Activated T-helper 1 cell treated with anti-CD3 and anti-CD28 coated beads, Interleukin-2, amount 50 U/mL, for 16 hours (primary cell): ENCODE measurements around the gene PTPRH.

Experiments used
- DNase-seq, 2 donors: peaks; one replicate each; pipeline ENCODE4 v3.0.0-alpha.2; 2020; ENCODE audit warnings: low read depth in 1 of 2, low spot score in 1 of 2

PTPRH gene, protein sequence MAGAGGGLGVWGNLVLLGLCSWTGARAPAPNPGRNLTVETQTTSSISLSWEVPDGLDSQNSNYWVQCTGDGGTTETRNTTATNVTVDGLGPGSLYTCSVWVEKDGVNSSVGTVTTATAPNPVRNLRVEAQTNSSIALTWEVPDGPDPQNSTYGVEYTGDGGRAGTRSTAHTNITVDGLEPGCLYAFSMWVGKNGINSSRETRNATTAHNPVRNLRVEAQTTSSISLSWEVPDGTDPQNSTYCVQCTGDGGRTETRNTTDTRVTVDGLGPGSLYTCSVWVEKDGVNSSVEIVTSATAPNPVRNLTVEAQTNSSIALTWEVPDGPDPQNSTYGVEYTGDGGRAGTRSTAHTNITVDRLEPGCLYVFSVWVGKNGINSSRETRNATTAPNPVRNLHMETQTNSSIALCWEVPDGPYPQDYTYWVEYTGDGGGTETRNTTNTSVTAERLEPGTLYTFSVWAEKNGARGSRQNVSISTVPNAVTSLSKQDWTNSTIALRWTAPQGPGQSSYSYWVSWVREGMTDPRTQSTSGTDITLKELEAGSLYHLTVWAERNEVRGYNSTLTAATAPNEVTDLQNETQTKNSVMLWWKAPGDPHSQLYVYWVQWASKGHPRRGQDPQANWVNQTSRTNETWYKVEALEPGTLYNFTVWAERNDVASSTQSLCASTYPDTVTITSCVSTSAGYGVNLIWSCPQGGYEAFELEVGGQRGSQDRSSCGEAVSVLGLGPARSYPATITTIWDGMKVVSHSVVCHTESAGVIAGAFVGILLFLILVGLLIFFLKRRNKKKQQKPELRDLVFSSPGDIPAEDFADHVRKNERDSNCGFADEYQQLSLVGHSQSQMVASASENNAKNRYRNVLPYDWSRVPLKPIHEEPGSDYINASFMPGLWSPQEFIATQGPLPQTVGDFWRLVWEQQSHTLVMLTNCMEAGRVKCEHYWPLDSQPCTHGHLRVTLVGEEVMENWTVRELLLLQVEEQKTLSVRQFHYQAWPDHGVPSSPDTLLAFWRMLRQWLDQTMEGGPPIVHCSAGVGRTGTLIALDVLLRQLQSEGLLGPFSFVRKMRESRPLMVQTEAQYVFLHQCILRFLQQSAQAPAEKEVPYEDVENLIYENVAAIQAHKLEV

DNA sequence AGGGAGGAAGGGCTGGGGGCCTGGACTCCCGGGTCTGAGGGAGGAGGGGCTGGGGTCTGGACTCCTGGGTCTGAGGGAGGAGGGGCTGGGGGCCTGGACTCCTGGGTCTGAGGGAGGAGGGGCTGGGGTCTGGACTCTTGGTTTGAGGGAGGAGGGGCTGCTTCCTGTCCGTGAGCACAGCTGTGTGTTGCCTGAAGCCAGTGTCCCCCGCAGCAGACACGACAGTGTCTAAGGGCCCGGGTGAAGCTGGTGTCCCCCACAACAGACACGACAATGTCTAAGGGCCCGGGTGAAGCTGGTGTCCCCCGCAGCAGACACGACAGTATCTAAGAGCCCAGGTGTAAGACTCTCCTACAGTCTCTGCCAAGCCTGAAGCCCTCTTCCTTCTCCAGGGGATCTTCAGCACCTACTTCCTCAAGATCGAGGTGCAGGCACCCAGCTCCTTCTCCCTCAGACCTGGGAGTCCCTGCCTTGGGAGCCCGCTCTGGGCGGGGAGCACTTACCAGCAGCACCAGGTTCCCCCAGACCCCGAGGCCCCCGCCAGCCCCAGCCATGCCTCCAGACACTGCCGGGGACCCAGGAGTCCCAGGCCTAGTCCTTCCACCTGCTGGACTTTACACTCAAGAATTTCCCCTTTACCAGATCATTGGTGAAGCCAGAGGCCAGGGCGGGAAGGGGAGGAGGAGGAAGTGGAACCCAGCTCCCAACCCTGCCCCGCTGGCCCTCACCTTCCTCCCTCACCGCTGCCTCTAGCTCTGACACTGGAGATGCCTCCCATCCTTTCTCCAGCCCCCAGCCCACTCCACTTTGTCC, at the start of gene PTPRH:
Gene PTPRH (minus strand): TSS at position 622 of the 813 bp plus-strand sequence. CDS start 68 bp downstream, at position 554.
- no peak for DNase-seq

DNA sequence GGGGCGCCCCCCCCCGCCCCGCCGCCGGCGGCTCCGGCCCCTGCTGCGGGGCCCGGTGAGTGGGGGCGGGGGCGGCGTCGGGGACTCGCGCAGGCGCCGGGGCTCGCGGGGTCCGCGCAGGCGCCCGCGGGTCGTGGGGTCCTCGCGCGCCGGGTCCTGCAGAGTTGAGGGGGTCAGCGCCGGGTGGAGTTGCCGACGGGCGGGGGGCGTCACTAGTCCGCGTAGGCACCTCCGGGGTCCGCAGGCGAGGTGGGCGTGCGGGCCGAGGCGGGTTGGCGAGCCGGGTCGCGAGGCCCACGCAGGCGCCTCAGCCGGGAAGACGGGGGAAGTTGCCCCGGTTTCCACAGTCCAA, 49.2 kb upstream of the PTPRH start:
- DNase-seq, result peak in 1 of 2 donors; percentile 41

DNA sequence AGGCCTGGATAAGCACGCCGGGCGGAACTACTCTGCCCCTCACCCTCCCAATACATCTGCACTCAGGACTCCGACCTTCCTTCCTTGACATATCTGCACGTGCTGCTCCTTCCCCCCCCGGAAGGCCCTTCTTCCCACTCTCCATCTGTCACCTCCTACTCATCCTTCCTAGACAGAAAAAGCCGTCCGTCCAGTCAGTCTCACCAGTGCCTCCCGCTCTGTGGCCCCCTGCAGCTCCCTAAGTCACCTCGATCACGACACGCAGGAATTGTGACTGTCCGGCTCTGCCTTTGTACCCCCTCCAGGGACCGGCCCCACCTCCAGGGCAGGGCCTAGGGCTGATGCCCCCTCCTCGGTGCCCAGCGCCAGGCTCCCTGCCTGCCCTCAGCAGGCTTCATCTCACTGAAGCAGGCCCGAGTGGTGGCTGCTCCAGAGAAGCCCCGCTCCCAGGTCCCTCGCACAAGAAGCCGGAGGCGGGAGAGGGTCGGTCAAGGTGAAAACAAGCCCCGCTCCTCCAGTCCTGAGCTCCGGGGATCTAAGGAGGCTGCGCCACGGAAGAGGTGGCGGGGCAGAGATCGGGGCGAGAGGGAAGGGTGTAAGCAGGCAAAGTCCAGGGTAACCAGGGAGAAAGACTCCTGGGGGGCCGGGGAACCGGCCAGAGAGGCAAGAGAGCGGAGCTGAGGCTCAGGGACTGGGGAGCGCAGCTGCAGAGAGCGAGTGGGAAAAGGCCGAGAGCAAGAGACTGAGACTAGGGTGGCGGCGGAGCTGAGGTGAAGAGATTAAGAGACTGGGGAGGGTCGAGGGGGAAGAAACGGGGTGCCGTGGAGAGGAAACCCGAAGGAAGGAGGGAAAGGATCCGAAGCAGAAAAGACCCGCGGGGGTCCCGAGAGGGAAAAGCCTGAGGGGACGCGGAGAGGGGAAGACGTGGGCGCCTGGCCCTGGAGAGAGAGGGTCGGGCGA, 48.4 kb upstream of the PTPRH start:
- no peak for DNase-seq

- no peak for DNase-seq
Measured at GRCh38 chr19:55256562-55257460, 47.5 kb upstream of the PTPRH start.

DNA sequence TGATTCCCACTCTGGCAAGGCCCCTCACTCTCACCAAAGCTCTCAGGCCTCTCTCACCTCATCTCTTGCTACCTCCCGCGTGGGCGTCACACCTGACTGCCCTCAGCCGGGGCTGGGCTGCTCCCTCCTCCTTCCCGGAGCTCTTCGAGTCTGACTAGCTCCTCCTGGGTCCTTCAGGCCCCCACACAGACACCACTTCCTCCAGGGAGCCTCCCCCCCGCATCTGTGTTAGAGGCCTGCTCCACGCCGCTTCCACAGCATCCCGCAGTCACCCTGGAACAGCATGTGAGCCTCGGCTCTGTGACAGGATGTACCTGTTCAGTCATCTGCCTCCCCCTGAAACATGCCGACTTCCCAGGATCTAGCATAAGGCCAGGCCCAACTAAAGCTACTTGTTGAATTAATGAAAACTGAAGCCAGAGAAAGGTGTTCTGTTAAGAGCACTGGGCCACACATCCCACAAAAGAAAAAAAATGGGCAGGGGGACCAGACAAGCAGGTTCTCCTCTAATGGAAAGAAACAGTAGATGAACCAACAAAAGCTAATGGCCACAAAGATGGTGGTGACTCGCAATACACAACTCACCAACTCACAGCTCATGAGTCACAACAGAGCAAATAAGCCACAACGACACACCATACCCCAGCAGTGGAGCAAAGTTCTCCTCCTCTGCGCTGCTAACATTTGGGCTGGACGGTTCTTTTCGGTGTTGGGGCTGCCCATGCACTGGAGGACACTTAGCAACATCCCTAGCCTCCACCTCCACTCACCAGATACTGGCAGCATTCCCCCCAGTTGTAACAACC, 46.5 kb upstream of the PTPRH start:
- DNase-seq, result no peak

DNA sequence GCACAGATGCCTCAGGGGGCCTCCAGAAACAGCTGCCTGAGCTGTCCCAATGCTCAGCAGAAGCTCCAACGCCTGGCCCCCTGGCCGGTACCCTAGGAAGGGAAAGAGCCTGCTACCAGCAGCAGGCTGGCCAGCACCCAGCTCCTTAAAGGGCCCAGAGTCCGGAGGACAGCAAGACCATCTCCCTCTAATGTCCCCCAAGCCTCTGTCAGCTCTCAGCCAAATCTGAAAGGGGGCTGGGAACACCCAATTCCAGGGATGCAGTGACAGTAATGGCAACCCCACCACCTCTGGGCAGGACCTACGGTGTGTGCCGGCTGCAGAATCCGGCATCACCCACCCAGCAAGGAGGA, 45.3 kb upstream of the PTPRH start:
- DNase-seq, result no peak

GRCh38 chr19:55253842-55254624, 44.7 kb upstream of the PTPRH start:
- DNase-seq, result peak in 1 of 2 donors; percentile 28

- DNase-seq, result no peak
Measured at GRCh38 chr19:55252760-55253663, 43.7 kb upstream of the PTPRH start.

GRCh38 chr19:55251341-55252081, 42.2 kb upstream of the PTPRH start:
- peak in 1 of 2 donors; percentile 25 for DNase-seq

GRCh38 chr19:55250262-55251036, 41.1 kb upstream of the PTPRH start:
- DNase-seq, result no peak

DNA sequence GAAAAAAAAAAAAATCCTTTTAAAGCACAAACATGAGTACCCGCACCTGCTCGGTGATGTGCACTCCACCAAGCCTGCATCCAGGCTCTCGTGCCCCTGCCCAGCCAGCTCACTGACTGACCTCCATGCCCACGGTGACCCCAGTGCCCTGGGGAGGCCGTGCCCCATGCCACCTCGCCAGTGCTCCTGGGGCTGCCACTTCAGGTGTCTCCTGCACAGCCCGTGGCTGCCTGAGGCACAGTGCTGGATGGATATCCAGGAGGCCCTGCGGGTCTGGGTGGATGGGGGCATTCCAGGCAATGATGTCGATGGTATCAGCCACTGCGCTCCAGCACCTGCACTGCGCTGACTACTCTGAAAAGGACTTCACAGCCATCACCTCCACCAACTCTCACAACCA, 40.5 kb upstream of the PTPRH start:
- DNase-seq, result no peak

DNA sequence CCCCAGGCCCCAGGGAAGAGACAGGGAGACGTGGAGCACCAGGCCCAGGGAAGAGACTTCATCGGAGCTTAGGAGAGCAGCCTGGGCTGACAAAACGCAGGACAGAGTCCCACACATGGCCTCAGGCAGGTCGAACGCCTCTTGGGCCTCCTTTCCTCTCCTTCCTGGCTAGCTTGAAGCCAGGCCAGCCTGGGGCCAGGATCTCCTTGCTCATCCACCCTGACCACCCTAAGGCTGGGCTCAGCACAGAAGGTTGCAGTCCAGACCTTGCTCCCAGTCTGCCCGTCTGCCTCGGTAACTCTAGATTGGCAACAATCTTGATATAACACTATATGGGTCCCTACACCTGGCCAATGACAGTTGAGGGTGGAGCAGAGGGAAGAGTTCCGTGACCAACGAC, 39.4 kb upstream of the PTPRH start:
- DNase-seq, result no peak

DNA sequence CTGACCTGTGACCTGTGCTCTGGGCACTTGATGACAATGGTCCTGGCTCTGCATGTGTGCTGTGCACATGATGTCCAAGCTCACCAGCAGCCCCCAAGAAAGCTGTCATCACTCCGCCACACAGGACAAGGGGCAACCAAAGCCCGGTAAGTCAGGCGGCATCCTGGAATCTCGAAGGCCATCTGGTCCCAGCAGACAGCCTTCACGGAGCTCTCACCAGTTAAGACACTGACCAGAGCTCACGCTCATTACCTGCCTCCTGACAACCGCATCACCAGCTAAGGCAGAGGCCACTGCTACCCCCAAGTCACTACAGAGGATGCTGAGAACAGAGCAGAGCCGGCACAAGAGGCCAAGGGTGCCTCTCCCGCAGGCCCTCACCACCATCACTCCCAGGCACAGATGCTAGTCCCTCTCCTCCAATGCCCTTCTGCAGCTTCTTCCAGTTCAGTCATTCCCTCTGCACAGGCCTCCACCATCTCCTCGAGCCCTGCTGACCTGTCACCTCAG, 38.9 kb upstream of the PTPRH start:
- DNase-seq, result no peak

DNA sequence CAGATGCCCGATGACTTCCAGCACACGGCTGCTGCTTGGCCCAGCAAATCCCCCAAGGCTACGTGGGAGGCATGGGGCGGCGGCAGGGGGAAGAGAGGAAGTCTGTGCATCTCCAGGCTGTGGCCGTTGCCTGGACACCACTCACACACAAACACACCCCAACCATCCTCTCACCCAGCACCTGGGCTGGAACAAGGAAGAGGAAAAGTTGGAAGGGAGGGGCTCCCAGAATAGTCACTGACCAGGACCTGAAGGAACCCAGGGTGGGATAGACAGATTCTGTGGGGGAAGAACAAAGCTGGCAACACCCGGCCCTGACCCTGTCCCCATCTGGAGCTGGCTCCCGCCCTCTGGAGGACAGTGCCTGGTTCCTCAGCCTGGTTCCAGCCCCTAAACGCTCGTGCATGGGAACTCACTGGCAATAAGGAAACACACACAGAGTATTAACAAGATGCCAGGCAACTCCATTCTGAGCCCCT, 38.4 kb upstream of the PTPRH start:
- no peak for DNase-seq
